Common myeloid progenitor, CD34-positive (primary cell): ENCODE results near the gene NAXE.
"Not testable (repeated sequence)": the region's sequence is repeated elsewhere in the genome, so short reads cannot be mapped to it uniquely, and the experiment has no call there.

Source experiments
- CTCF ChIA-PET: fragments of 350-600 bp; sonication (Branson Sonifier 250); formaldehyde crosslinking; loops from one replicate; lab custom pipeline; 2021; ENCODE audit warnings: antibody characterized with exemption; lab: Charles Lee
- POLR2A ChIA-PET: fragments of 350-600 bp; sonication (Branson Sonifier 250); formaldehyde crosslinking; loops from one replicate; lab custom pipeline; 2021; ENCODE audit warnings: antibody characterized with exemption; lab: Charles Lee
- DNase-seq, 3 donors: peaks; one replicate each; pipeline versions ENCODE4 v3.0.0 to v3.0.0-alpha.2; 2013
- H3K27ac ChIP-seq, 2 experiments: 1 replicate in 1 of 2; 2 replicates in 1 of 2; pipeline ENCODE4 v1.7.0; 2013; ENCODE audit warnings: inconsistent platforms in 2 of 2, low read length in 2 of 2, mild to moderate bottlenecking in 2 of 2, low read depth in 1 of 2, moderate library complexity in 1 of 2; ENCODE audit not compliant: severe bottlenecking in 2 of 2, insufficient read depth in 1 of 2, poor library complexity in 1 of 2
- H3K27me3 ChIP-seq, 5 experiments: replicated peaks in 2 of 5; 1 replicate in 3 of 5; 2 replicates in 2 of 5; pipeline versions ENCODE4 v1.6.1 to v1.7.0; 2013; ENCODE audit warnings: low read length in 4 of 5, mild to moderate bottlenecking in 2 of 5, moderate library complexity in 2 of 5, inconsistent platforms in 1 of 5; ENCODE audit not compliant: insufficient read depth in 5 of 5, control insufficient read depth in 4 of 5
- H3K36me3 ChIP-seq, 4 experiments: 1 replicate in 2 of 4; 2 replicates in 2 of 4; pipeline versions ENCODE4 v1.6.1 to v1.7.0; 2013; ENCODE audit warnings: low read length in 3 of 4, control low read depth in 1 of 4, mild to moderate bottlenecking in 1 of 4; ENCODE audit not compliant: control insufficient read depth in 4 of 4, insufficient read depth in 4 of 4
- H3K4me1 ChIP-seq, 4 experiments: 1 replicate in 3 of 4; 2 replicates in 1 of 4; pipeline versions ENCODE4 v1.6.1 to v1.7.1; 2013; ENCODE audit warnings: low read length in 3 of 4, mild to moderate bottlenecking in 3 of 4, control low read depth in 1 of 4, inconsistent platforms in 1 of 4, moderate library complexity in 1 of 4; ENCODE audit not compliant: control insufficient read depth in 4 of 4, insufficient read depth in 4 of 4; ENCODE audit errors: control extremely low read depth in 1 of 4
- H3K4me3 ChIP-seq, 7 experiments: 1 replicate in 4 of 7; 2 replicates in 3 of 7; pipeline versions ENCODE4 v1.5.1 to v1.7.0; 2013; ENCODE audit warnings: mild to moderate bottlenecking in 7 of 7, low read length in 6 of 7, moderate library complexity in 6 of 7, inconsistent platforms in 2 of 7, low read depth in 2 of 7, control low read depth in 1 of 7; ENCODE audit not compliant: insufficient read depth in 4 of 7, control insufficient read depth in 1 of 7; ENCODE audit errors: extremely low read depth in 1 of 7
- H3K9me3 ChIP-seq, 5 experiments: 1 replicate in 4 of 5; 2 replicates in 1 of 5; pipeline versions ENCODE4 v1.6.1 to v1.7.1; 2013; ENCODE audit warnings: low read length in 4 of 5, mild to moderate bottlenecking in 2 of 5, inconsistent platforms in 1 of 5, low read depth in 1 of 5, moderate library complexity in 1 of 5; ENCODE audit not compliant: control insufficient read depth in 4 of 5, insufficient read depth in 2 of 5; ENCODE audit errors: control extremely low read depth in 1 of 5
- WGBS: methylation state at CpG from one replicate; pipeline ENCODE4 v1.1.5; 2013; ENCODE audit not compliant: insufficient coverage; 5-methylcytosine and 5-hydroxymethylcytosine counted together

The NAXE gene

GRCh38 chr1:156610072-156610471 lies 18.5 kb downstream of the NAXE start:
- H3K36me3 ChIP-seq, H3K9me3 ChIP-seq, DNase-seq, H3K4me1 ChIP-seq, H3K27me3 ChIP-seq, H3K27ac ChIP-seq, H3K4me3 ChIP-seq: not testable (repeated sequence)
- WGBS: 90% methylated on average over 5 of the region's 9 CpGs
- CTCF ChIA-PET: interaction anchor here (1.3 to 4.2 kb wide), 3 partner anchors 14 to 145 kb away, joined by 3 to 19 read pairs (median 5); no protein-coding TSS in a partner anchor
- POLR2A ChIA-PET: interaction anchor here (0.6 kb wide), 1 partner anchor 758 kb away, joined by 6 read pairs; no protein-coding TSS in a partner anchor

- Histone ChIP-seq H3K36me3 (no peaks in the 10 kb centered on the region), H3K27ac (no peak overlapping the region), H3K27me3 (peaks cover 0 to 14% (median 7%) of the 10 kb centered on the region in 5 experiments), H3K4me3 (no peak overlapping the region), H3K4me1 (peaks cover 0 to 9% (median 5%) of the 10 kb centered on the region in 4 experiments), H3K9me3 (no peaks in the 10 kb centered on the region)
- no peak for DNase-seq
- POLR2A ChIA-PET: no interaction called here
- 32% methylated on average over 2 of the region's 3 CpGs for WGBS
- CTCF ChIA-PET: interaction anchor here (0.7 to 4.8 kb wide), 19 partner anchors 8 to 167 kb away, joined by 3 to 35 read pairs (median 4); partner anchors contain the start of gene IQGAP3
Observed at GRCh38 chr1:156612666-156613065, 21.1 kb downstream of the NAXE start.

GRCh38 chr1:156615946-156616345 lies 24.4 kb downstream of the NAXE start:
- Histone ChIP-seq H3K36me3 (no peaks in the 10 kb centered on the region), H3K4me3 (no peak overlapping the region), H3K27me3 (peaks cover 4 to 27% (median 15%) of the 10 kb centered on the region in 5 experiments), H3K27ac (no peak overlapping the region), H3K9me3 (no peaks in the 10 kb centered on the region), H3K4me1 (peaks cover 0 to 12% (median 3%) of the 10 kb centered on the region in 4 experiments)
- DNase-seq: no peak
- ChIA-PET POLR2A (interaction anchor here (0.6 kb wide), 1 partner anchor 86 kb away, joined by 3 read pairs; no protein-coding TSS in a partner anchor), CTCF (interaction anchor here (1.8 to 4.8 kb wide), 4 partner anchors 8 to 74 kb away, joined by 5 to 35 read pairs (median 14); no protein-coding TSS in a partner anchor)
- 83% methylated on average over 2 of the region's 4 CpGs for WGBS

GRCh38 chr1:156616463-156616862 lies 24.9 kb downstream of the NAXE start:
- Histone ChIP-seq H3K4me3 (no peak overlapping the region), H3K9me3 (no peaks in the 10 kb centered on the region), H3K36me3 (no peaks in the 10 kb centered on the region), H3K4me1 (peaks cover 0 to 12% (median 3%) of the 10 kb centered on the region in 4 experiments), H3K27ac (no peak overlapping the region), H3K27me3 (peaks cover 4 to 31% (median 15%) of the 10 kb centered on the region in 5 experiments)
- ChIA-PET CTCF (interaction anchor here (0.8 to 4.8 kb wide), 12 partner anchors 8 to 239 kb away, joined by 3 to 35 read pairs (median 4); no protein-coding TSS in a partner anchor), POLR2A (no interaction called here)
- DNase-seq: peak in 1 of 3 donors; percentile 34
- WGBS: 14% methylated on average over 1 of the region's 5 CpGs

GRCh38 chr1:156618853-156619581 lies 27.4 kb downstream of the NAXE start, which contains the start of gene HAPLN2:
Gene HAPLN2 (plus strand): TSS chr1:156619415. CDS start chr1:156623491, 4,076 bp downstream.
- Histone ChIP-seq H3K27me3 (peaks cover 4 to 50% (median 18%) of the 10 kb centered on the region in 5 experiments), H3K4me3 (no peak within 1 kb of the TSS), H3K9me3 (no peaks in the 10 kb centered on the region), H3K4me1 (peaks cover 0 to 13% (median 3%) of the 10 kb centered on the region in 4 experiments), H3K36me3 (no peaks in the 10 kb centered on the region), H3K27ac (no peak within 1 kb of the TSS)
- ChIA-PET POLR2A (interaction anchor here (0.6 kb wide), 2 partner anchors 44 to 151 kb away, joined by 6 to 7 read pairs; no protein-coding TSS in a partner anchor), CTCF (interaction anchor here (0.6 to 14.0 kb wide), 21 partner anchors 9 to 309 kb away, joined by 3 to 268 read pairs (median 5); no protein-coding TSS in a partner anchor)
- 0% methylated on average over 2 of the region's 7 CpGs for WGBS
- DNase-seq: peak; percentile 39 to 55 (median 46)

GRCh38 chr1:156619582-156619955 lies 28.0 kb downstream of the NAXE start:
- 15% methylated on average over 3 of the region's 6 CpGs for WGBS
- ChIA-PET CTCF (interaction anchor here (0.6 to 14.0 kb wide), 25 partner anchors 8 to 308 kb away, joined by 3 to 268 read pairs (median 4); partner anchors contain the start of gene GPATCH4), POLR2A (interaction anchor here (0.6 kb wide), 1 partner anchor 152 kb away, joined by 6 read pairs; no protein-coding TSS in a partner anchor)
- no peaks in the 10 kb centered on the region for H3K36me3 ChIP-seq
- H3K27me3 ChIP-seq: peaks cover 4 to 55% (median 18%) of the 10 kb centered on the region in 5 experiments
- H3K4me1 ChIP-seq: peaks cover 0 to 18% (median 9%) of the 10 kb centered on the region in 4 experiments
- no peak overlapping the region for H3K27ac ChIP-seq
- no peaks in the 10 kb centered on the region for H3K9me3 ChIP-seq
- H3K4me3 ChIP-seq: no peak overlapping the region
- no peak for DNase-seq
